Activated T-helper 17 cell treated with anti-CD3 and anti-CD28 coated beads, Interleukin-2, amount 50 U/mL, for 72 hours (primary cell): ENCODE measurements around the gene CD2. TPM values are rescaled to one million over a fixed set of nuclear protein-coding genes. Genes with fewer than 3 reads are reported as not detected.
A peak's percentile ranks its signal among the peaks of the same experiment; 100 is the strongest.

Source experiments
- ATAC-seq: fragments of 150-1000 bp; cut with Tn5 transposase; replicated peaks from 2 replicates; pipeline ENCODE4 v1.10.0; 2021; ENCODE audit warnings: mild to moderate bottlenecking, moderate library complexity
- H3K27ac Mint-ChIP-seq: one replicate; pipeline ENCODE4 v1.8.0; 2022; ENCODE audit warnings: mixed read lengths
- H3K27me3 Mint-ChIP-seq: one replicate; pipeline ENCODE4 v1.8.0; 2022; ENCODE audit warnings: mixed read lengths
- H3K36me3 Mint-ChIP-seq: one replicate; pipeline ENCODE4 v1.8.0; 2022; ENCODE audit warnings: low read depth, mild to moderate bottlenecking, mixed read lengths
- H3K4me1 Mint-ChIP-seq: one replicate; pipeline ENCODE4 v1.8.0; 2022; ENCODE audit warnings: mixed read lengths
- H3K4me3 Mint-ChIP-seq: one replicate; pipeline ENCODE4 v1.8.0; 2022; ENCODE audit warnings: mild to moderate bottlenecking, mixed read lengths
- H3K9me3 Mint-ChIP-seq: one replicate; pipeline ENCODE4 v1.8.0; 2022; ENCODE audit warnings: mixed read lengths
- total RNA-seq, 2 donors: library from RNA; stranded (reverse); gene quantifications; one replicate each; pipeline ENCODE4 v1.2.3, GENCODE V29; 2022

Gene CD2
- total RNA-seq, result 100 to 1,000 TPM; 303 to 473 TPM

- peak within 1 kb of the TSS; percentile 100 for H3K4me3 Mint-ChIP-seq
- H3K4me1 Mint-ChIP-seq, result peaks cover 26% of the 10 kb centered on the region
- ATAC-seq, result peak; percentile 81
- H3K27me3 Mint-ChIP-seq, result no peaks in the 10 kb centered on the region
- no peaks in the 10 kb centered on the region for H3K9me3 Mint-ChIP-seq
- peak within 1 kb of the TSS; percentile 100 for H3K27ac Mint-ChIP-seq
- peaks cover 63% of the 10 kb centered on the region for H3K36me3 Mint-ChIP-seq
Measured at GRCh38 chr1:116754198-116754977, at the start of gene CD2. TSS of gene CD2 (plus strand) at chr1:116754430. CDS start at chr1:116754493, 63 bp downstream.

- H3K27me3 Mint-ChIP-seq, result peaks cover 12% of the 10 kb centered on the region
- H3K36me3 Mint-ChIP-seq, result no peaks in the 10 kb centered on the region
- ATAC-seq, result no peak
- H3K4me3 Mint-ChIP-seq, result no peak overlapping the region
- H3K27ac Mint-ChIP-seq, result no peak overlapping the region
- no peaks in the 10 kb centered on the region for H3K9me3 Mint-ChIP-seq
- no peaks in the 10 kb centered on the region for H3K4me1 Mint-ChIP-seq
Measured at GRCh38 chr1:116706123-116706522, 48.1 kb upstream of the CD2 start.

DNA sequence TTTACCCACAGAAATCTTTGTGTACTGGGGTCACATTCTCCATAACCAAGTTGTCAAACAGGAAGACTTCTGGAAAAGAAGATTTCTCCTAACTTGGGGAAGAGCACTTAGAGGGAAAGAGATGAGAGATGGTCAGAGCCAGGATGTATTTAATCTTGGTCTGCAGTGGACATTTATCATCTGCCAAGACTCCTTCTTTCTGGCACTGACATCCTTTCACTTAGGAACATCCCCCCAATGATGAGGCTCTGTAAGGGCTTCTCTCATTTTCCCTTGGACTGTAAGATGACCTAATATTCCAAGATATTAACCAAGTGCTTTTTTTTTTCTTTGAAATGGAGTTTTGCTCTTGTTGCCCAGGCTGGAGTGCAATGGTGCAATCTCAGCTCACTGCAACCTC lies 47.4 kb upstream of the CD2 start:
- ATAC-seq, result no peak
- H3K4me3 Mint-ChIP-seq, result no peak overlapping the region
- H3K27me3 Mint-ChIP-seq, result peaks cover 12% of the 10 kb centered on the region
- no peaks in the 10 kb centered on the region for H3K9me3 Mint-ChIP-seq
- no peaks in the 10 kb centered on the region for H3K4me1 Mint-ChIP-seq
- no peaks in the 10 kb centered on the region for H3K36me3 Mint-ChIP-seq
- no peak overlapping the region for H3K27ac Mint-ChIP-seq

DNA sequence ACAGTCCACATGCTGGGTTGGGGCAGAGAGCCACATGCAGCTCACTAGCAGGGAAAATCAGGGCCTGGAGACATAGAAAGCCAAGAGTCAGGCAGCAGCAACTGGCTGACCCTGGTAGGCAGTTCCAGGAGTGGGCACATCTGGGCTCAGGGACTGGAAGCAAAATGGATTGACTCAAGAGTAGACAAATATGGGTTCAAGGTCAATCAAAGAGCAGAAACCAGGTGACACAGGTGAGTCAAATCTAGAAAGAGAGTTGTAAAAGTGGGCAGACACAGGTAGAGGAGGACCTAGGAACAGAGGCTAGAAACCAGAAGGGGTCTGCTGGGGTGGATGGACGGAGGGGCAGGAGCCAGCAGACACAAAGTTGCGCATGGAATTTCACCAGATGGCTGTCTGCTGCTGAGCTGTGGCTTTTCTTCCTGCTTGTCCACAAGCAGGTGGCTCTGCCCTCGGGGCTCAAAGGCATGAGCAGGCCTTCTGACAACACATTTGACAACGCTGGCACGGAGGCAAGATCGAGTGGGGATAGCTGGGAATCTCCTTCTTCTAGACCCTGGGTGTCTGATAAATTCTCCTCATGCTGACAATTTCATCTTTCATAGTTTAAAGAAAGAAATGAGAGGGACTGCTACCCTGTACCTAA lies 45.9 kb upstream of the CD2 start:
- Mint-ChIP-seq H3K4me1 (peaks cover 9% of the 10 kb centered on the region), H3K9me3 (no peaks in the 10 kb centered on the region), H3K27ac (no peak overlapping the region), H3K4me3 (no peak overlapping the region), H3K27me3 (peaks cover 12% of the 10 kb centered on the region), H3K36me3 (no peaks in the 10 kb centered on the region)
- no peak for ATAC-seq

GRCh38 chr1:116709666-116710167 lies 44.5 kb upstream of the CD2 start:
- no peaks in the 10 kb centered on the region for H3K36me3 Mint-ChIP-seq
- H3K9me3 Mint-ChIP-seq, result no peaks in the 10 kb centered on the region
- peaks cover 12% of the 10 kb centered on the region for H3K27me3 Mint-ChIP-seq
- H3K4me1 Mint-ChIP-seq, result peaks cover 9% of the 10 kb centered on the region
- no peak for ATAC-seq
- H3K27ac Mint-ChIP-seq, result no peak overlapping the region
- H3K4me3 Mint-ChIP-seq, result no peak overlapping the region

GRCh38 chr1:116710420-116711262 lies 43.6 kb upstream of the CD2 start:
- no peak overlapping the region for H3K27ac Mint-ChIP-seq
- no peak overlapping the region for H3K4me3 Mint-ChIP-seq
- peaks cover 9% of the 10 kb centered on the region for H3K4me1 Mint-ChIP-seq
- ATAC-seq, result no peak
- H3K36me3 Mint-ChIP-seq, result no peaks in the 10 kb centered on the region
- peaks cover 16% of the 10 kb centered on the region for H3K27me3 Mint-ChIP-seq
- H3K9me3 Mint-ChIP-seq, result no peaks in the 10 kb centered on the region

GRCh38 chr1:116711263-116711840 lies 42.9 kb upstream of the CD2 start:
- no peak overlapping the region for H3K4me3 Mint-ChIP-seq
- H3K4me1 Mint-ChIP-seq, result peaks cover 9% of the 10 kb centered on the region
- H3K27me3 Mint-ChIP-seq, result peaks cover 20% of the 10 kb centered on the region
- H3K9me3 Mint-ChIP-seq, result no peaks in the 10 kb centered on the region
- peak; percentile 84 for ATAC-seq
- H3K27ac Mint-ChIP-seq, result no peak overlapping the region
- no peaks in the 10 kb centered on the region for H3K36me3 Mint-ChIP-seq

DNA sequence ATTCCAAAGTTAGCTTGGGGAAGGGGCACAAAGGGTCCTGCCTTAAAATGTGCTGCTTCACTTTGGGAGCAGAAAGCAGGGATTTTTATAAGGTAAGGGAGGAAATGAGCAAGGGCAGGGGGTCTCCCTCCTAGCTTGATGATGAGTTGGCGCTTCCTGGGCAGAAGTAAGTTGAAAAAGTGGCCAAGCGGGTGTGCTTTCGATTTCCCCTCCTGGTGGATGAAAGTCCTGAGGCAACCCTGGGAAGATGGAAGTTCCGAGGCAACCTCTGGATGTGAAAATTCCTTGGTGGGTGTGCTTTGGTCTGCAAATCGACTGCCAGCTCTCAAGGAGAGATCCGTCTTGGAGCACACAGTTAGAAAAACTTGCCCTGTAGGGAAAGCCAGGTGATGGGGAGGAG lies 41.7 kb upstream of the CD2 start:
- no peaks in the 10 kb centered on the region for H3K36me3 Mint-ChIP-seq
- peaks cover 20% of the 10 kb centered on the region for H3K27me3 Mint-ChIP-seq
- H3K9me3 Mint-ChIP-seq, result no peaks in the 10 kb centered on the region
- ATAC-seq, result peak; percentile 63
- H3K27ac Mint-ChIP-seq, result peak overlapping the region; percentile 65
- peaks cover 9% of the 10 kb centered on the region for H3K4me1 Mint-ChIP-seq
- H3K4me3 Mint-ChIP-seq, result peak overlapping the region; percentile 1

GRCh38 chr1:116713474-116713873 lies 40.8 kb upstream of the CD2 start:
- Mint-ChIP-seq H3K36me3 (no peaks in the 10 kb centered on the region), H3K4me1 (peaks cover 9% of the 10 kb centered on the region), H3K9me3 (no peaks in the 10 kb centered on the region), H3K4me3 (no peak overlapping the region), H3K27me3 (peaks cover 12% of the 10 kb centered on the region), H3K27ac (no peak overlapping the region)
- no peak for ATAC-seq

- Mint-ChIP-seq H3K9me3 (no peaks in the 10 kb centered on the region), H3K27me3 (peaks cover 7% of the 10 kb centered on the region), H3K27ac (no peak overlapping the region), H3K36me3 (no peaks in the 10 kb centered on the region), H3K4me1 (peaks cover 9% of the 10 kb centered on the region), H3K4me3 (no peak overlapping the region)
- ATAC-seq, result no peak
Measured at GRCh38 chr1:116716391-116716790, 37.8 kb upstream of the CD2 start.

GRCh38 chr1:116717318-116717717 lies 36.9 kb upstream of the CD2 start:
- H3K27me3 Mint-ChIP-seq, result peaks cover 7% of the 10 kb centered on the region
- no peaks in the 10 kb centered on the region for H3K9me3 Mint-ChIP-seq
- no peaks in the 10 kb centered on the region for H3K36me3 Mint-ChIP-seq
- H3K27ac Mint-ChIP-seq, result no peak overlapping the region
- ATAC-seq, result no peak
- H3K4me1 Mint-ChIP-seq, result peaks cover 5% of the 10 kb centered on the region
- H3K4me3 Mint-ChIP-seq, result no peak overlapping the region

DNA sequence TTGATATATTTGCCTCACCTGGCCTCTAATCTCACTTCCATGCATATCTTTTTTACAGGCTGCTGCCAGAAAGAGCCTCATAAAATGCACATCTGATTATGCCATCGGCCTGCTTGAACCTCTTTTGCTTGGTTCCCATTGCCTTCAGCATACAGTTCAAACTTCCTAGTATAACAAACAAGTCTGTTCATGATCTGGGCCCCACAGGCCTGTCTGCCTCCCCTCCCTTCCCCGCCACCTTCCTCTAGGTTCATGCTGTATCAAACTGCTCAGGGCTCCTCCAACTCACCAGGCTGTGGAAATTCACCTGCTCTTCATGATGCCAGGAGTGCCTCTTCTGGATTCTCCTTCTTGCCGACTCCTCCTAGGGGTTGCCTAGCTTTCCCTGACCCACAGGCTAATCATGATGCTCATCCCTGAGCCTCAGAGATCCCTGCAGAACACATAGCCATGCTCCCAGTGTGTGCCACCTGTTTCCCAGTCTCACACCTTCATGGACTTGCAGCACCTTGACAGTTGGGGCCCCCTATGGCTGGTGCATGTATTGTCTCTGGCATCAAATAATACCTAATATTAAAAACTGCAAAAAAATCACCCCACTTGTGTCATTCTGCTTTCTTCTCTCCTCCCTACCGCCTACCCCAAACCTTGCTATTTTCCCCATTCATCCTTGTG lies 33.7 kb upstream of the CD2 start:
- ATAC-seq, result no peak
- Mint-ChIP-seq H3K27ac (no peak overlapping the region), H3K4me3 (no peak overlapping the region), H3K27me3 (peaks cover 4% of the 10 kb centered on the region), H3K9me3 (no peaks in the 10 kb centered on the region), H3K36me3 (no peaks in the 10 kb centered on the region), H3K4me1 (peaks cover 6% of the 10 kb centered on the region)

- Mint-ChIP-seq H3K4me3 (no peak overlapping the region), H3K36me3 (no peaks in the 10 kb centered on the region), H3K9me3 (no peaks in the 10 kb centered on the region), H3K27ac (no peak overlapping the region), H3K27me3 (peaks cover 3% of the 10 kb centered on the region), H3K4me1 (peaks cover 8% of the 10 kb centered on the region)
- no peak for ATAC-seq
Measured at GRCh38 chr1:116721039-116721405, 33.2 kb upstream of the CD2 start.
